GOT3 (cell line): ENCODE results near the gene LMF1.
"Not testable (repeated sequence)": the region's sequence is repeated elsewhere in the genome, so short reads cannot be mapped to it uniquely, and the experiment has no call there.

Source experiments
- DNase-seq: peaks from one replicate; lab custom pipeline; 2025; ENCODE audit warnings: mixed read lengths; lab: John Stamatoyannopoulos, UW

LMF1 gene

DNA sequence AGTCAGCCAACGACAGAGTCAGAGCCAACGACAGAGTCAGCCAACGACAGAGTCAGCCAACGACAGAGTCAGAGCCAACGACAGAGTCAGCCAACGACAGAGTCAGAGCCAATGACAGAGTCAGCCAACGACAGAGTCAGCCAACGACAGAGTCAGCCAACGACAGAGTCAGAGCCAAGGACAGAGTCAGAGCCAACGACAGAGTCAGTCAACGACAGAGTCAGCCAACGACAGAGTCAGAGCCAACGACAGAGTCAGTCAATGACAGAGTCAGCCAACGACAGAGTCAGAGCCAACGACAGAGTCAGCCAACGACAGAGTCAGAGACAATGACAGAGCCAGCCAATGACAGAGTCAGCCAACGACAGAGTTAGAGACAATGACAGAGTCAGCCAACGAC is 22.0 kb downstream of the LMF1 start:
- not testable (repeated sequence) for DNase-seq

DNA sequence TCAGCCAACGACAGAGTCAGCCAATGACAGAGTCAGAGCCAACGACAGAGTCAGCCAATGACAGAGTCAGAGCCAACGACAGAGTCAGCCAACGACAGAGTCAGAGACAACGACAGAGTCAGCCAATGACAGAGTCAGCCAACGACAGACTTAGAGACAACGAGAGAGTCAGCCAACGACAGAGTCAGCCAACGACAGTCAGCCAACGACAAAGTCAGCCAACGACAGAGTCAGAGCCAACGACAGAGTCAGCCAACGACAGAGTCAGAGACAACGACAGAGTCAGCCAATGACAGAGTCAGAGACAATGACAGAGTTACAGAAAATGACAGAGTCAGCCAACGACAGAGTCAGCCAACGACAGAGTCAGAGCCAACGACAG is 22.9 kb downstream of the LMF1 start:
- not testable (repeated sequence) for DNase-seq

DNA sequence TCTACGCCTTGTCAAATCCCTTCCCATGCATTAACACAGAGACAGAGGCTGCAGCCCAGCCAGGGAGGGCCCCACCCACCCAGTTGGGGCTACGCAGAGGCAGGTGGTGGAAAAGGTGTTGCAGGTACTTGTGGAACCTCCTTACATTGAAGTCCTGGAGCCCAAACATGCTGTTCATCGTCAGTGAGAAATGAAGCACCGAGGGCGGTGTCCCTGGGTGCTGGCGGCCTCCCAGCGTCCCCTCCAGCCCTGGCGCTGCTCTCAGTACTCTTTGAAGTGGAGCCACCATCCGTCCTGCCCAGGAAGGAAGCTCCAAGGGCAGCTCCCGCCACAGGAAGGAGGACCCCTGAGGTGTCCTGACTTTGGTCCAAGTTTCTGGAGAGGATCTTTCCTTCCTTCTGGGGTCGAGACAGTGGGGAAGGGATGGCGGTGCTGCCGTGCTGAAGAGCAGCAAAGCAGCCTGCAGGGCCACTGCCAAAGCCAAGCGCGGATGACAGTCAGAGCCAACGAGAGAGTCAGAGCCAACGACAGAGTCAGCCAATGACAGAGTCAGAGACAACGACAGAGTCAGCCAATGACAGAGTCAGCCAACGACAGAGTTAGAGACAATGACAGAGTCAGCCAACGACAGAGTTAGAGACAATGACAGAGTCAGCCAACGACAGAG is 23.4 kb downstream of the LMF1 start:
- no peak for DNase-seq

DNA sequence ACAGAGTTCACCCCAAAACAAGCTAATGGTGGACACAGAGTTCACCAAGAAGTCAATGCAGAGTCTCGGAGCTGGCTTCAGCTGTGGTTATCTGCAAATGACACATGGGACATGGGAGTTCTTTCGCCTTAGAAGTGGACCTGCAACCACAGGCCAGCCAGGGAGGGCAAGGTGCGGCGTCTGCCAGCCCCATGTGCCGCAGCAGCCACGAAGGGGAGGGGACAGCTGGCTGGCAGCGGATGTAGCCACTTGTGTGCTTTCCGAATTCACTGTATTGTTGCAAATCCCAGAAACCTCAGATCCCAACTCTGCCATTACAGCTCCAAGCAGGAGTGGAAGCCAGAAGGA is 24.8 kb downstream of the LMF1 start:
- no peak for DNase-seq

DNA sequence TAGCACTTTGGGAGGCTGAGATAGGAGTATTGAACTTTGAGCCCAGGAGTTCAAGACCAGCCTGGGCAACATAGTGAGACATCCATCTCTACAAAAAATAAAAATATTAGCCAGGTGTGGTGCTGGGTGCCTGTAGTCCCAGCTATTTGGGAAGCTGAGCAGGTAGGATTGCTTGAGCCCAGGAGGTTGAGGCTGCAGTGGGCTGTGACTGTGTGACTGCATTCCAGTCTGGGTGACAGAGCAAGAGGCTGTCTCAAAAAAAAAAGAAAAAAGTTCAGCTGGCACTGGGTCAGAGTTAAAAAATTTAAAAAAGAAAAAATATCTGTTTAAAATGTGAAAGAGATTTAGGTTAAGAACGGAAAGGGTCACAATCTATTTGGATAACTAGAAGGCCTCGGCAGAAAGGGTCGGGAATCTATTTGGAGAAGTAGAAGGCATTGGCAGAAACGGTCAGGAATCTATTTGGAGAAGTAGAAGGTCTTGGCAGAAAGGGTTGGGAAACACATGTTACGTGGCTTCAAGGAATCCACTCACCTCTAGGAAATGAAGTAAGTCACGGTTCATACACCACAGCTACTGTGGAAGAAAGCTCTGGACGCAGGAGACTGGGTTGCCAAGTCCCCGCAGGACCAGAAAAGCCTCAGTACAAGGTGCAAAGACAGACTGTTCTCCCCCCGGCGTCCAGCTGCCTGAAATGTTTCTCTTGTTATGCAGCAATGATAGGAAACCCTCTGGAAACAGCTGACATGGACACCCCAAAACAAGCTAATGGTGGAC is 25.3 kb downstream of the LMF1 start:
- DNase-seq = no peak

DNA sequence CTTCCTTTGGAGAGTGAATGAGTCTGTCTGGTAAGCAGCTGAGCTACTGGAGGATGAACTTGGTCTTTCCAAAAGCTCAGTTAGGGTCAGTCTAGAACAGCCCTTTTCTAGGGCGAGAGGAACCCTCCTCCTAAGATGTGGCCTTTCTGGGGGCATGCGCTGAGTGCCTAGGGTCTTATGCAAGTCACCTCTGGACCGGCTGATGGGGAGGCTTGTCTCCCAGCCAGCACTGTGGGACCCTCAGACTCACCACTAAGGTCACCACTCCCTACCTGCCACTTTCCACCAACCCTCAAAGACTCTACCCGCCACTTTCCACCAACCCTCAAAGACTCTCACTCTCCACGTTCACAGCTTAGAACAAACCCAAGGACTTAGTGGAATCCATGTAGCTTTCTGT is 26.8 kb downstream of the LMF1 start:
- DNase-seq = no peak

DNA sequence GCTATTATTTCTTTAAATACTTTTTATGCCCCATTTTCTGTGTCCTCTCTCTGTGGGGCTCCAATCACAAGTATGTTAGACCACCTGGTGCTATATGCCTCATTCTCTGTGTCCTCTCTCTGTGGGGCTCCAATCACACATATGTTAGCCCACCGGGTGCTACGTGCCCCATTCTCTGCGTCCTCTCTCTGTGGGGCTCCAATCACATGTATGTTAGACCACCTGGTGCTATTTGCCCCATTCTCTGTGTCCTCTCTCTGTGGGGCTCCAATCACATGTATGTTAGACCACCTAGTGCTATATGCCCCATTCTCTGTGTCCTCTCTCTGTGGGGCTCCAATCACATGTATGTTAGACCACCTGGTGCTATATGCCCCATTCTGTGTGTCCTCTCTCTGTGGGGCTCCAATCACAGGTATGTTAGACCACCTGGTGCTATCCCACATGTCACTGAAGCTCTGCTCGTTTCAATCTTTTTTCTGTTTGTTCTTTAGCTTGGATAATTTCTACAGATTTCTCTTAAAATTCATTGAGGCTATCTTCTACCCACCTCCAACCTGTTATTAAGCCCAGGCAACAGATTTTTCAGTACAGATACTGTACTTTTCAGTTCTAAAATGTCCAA is 28.2 kb downstream of the LMF1 start:
- DNase-seq = no peak

DNA sequence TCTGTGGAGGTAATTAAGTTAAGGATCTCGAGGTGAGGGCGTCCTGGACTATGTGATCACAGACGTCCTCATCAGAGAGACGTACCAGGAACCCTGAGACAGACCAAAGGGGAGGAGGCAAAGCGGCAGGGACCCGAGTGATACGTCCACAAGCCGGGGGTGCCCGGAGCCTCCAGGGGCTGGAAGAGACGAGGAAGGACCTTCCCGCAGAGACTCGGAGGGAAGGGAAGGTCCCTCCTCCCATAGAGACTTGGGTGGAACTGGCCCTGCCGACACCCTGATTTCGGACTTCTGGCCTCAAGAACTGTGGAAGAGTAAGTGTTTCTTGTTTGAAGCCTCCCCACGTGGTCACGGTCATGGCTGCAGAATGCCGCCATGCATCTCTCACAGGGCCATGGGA is 30.8 kb downstream of the LMF1 start:
- DNase-seq = no peak

DNA sequence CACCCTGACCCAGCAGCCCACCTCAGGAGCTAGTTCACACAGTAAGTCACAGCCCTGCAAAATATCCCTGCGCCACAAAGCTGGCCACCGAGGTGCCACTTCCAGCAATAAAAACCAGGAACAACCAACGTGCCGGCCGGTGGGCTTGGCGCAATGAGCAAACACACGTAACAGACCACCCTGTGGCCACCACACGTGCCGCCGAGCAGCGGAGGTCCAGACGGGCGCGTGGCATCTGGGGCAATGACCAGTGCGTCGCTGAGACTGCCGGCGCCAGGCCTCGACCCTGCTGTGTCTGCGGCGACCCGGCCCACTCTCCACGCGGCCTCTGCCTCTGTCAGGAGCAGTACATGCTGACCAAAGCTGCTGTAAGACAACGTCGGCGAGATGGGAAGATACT is 31.5 kb downstream of the LMF1 start:
- no peak for DNase-seq

DNA sequence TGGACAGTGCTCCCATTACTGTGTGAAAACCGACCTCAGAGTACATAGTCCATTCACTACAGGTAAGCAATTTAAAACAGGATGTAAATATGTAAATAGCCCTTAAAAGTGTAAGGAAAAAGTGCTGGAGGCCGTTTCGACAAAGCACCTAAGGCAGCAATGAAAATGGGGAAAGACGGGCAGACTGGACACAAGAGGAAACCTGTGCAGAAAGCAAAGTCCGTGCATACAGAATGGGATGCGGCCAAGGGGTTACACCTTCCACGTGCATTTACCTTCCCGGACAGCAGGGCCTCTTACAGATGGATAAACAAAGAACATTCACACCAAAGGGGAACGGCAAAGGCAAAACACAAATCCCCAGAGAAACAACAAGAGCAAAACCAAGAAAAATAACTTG is 32.0 kb downstream of the LMF1 start:
- DNase-seq = no peak

DNA sequence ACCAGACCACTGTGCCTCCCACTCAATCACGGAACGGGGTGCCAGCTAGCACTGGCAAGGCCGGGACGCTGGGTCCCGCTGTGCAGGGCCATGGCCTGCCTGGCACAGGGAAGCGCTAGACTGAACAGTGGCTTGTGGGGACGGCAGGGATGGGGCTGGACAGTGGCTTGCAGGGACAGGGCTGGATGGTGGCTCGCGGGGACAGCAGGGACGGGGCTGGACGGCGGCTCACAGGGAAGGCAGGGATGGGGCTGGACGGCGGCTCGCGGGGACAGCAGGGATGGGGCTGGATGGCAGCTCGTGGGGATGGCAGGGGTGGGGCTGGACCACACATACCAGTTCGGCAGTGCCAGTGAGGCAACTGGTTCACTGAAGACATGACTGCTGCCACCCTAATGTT is 32.6 kb downstream of the LMF1 start:
- no peak for DNase-seq

DNA sequence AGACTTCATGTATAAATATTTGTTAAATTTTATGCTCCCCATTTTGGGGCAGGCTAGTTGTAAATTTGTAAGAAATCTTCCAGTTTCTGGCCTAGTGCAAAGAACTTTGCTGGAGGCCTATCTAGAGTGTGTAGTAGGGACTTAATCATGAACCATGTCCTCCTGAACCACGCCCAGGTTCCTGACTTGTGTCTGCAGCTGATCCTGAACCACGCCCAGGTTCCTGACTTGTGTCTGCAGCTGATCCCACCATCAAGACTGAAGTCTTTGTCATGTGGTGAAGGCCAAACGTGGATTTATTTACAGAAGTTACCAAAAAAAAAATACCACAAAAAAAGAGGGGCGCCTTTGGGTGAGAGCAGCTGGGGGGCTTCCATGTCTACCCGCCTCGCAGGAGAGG is 33.1 kb downstream of the LMF1 start:
- no peak for DNase-seq

DNA sequence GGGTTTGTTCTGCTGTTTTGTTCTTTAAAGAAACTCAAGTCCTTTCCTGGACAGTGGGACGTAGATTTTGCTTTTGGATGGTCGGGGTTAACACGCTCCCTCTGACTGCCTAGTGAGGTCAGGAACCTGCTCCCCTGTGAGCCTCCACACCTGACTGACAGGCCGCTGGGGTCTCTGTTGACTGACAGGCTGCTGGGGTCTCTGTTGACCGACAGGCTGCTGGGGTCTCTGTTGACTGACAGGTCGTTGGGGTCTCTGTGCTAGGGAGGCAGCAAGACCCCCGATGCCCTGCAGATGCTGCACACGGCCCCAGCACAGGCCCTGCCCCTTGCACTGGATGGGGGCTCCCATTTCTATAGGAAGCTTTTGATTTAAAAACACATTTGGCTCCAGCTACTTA is 33.5 kb downstream of the LMF1 start:
- DNase-seq = no peak

DNA sequence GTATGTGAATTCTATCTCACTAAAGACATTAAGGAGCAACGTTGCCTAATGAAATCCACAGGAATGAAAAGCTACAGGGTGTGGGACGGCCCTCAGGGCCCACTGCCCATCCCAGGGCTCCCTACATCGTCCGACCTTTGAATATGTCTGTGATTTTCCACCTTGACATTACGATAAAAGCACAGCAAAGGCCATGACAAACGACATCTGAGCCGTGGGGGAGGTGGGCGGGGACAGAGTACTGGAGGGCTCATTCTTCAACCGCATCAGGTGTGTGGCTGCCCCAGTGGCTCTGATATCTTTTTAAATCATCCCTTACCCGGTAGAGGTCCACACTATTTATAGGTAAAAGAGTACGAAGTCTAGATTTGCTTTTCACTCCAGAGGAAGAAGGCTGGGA is 35.1 kb downstream of the LMF1 start:
- no peak for DNase-seq

DNA sequence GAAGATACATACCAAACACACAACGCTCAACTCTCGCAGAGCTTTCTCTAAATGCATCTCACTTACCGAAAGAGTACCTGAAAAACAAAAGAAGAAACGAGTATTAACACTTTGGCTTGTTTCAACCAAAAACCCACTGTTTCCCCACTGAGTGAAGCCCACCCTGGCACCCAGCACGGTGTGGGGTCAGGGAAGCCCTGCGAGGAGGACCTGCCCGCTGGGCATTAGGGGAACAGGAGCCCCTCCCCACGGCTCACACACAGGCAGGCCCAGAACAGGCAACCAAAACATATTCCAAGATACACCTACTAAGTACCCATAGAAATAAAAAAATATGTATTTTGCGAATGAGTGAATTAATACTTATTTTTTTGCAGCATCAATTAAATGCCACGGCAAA is 36.6 kb downstream of the LMF1 start:
- no peak for DNase-seq

DNA sequence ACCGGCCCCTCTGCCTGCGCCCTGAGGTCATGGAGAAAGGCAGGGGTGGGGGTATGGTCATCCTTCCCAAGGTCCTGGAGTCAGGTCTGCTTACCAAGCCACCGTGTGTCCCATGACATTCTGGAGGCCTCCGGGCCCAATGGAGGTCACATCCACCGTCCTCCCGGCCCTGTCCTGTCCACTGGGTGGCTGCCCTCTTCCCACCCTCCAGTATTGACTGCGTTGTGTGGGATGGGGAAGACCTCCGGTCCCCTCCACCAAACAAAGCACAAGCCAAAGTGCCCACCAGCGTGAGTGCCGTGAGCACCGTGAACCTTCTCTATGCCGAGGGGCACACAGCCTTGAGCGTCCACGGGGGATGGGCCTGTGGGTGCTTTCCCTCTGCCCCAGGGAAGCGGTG is 37.2 kb downstream of the LMF1 start:
- DNase-seq = no peak

DNA sequence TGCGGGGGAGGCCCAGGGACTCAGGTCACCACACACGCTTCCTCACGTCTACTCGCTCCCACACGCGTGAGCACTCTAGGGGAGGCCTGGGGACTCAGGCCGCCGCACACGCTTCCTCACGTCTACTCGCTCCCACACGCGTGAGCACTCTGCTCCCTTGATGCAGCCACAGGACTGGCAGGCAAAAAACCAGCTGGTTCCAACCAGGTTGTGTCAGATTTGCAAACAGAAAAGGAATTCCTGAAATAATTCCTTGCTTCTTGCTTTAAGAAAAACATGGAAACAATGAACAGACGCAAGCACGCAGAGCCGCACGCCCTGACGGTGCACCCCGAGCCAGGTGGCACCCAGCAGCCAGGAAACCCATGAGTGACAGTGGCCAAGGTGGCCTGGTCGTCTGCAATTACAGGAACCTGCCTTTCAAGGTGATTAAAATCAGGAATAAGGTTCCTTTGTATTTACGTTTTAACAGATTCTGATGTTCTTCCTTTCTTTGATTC is 37.9 kb downstream of the LMF1 start:
- no peak for DNase-seq

DNA sequence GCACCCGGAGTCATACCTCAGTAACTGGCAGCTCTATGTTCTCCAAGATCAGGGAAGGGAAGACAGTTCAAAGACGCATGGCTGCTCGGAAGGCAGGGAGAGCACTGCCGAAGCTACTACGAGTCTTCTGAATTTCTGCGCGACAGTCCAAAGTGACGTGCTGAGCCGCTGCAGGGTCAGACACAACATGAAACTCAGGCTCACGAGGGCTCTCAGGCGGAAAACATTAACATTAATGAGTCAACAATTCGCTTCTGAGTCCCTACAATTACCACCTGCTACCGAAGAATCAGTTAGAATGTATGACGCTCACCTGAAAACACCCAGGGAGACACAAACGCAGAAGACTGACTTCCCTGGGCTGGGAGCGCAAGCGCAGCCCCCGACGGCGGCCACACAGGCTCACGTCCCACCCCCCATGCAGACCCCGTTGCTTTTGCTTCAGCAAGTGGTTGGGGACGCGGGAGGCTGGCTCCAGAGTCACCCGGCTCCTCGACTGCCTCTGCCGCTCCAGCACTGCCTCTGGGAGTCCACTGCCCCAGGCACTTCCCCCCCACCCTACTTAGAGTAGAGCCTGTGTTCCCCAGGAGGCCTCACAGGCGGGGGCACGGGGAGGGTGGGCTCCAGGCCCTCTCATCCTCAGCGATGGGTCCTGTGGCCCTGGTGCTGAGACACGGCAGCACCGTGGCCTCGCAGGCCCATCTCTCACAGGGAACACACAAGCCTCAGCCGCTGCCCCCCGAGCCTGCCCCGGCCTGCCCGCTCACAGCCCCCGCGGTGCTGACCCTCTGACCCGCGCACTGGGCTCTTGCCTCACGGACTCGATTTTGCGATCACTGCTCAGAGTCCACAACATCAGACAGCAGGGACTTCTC is 38.9 kb downstream of the LMF1 start:
- no peak for DNase-seq

DNA sequence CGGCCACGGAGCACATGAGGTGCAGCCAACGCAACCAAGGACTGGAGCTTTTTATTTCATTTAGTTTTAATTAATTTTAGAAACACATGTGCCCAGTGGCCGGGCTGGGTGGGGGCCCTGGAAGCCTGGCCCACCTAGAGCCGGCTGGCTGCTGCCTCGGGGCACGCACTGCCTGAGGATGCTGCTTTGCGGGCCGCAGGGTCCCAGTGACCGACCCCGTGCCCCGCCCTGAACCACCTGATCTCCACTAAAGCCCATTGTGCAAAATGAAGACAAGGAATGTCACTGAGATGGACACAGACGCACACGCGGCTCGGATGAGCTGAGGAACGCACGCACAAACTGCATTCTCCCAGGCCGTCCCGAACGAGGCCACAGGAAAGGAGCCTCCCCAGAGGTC is 39.6 kb downstream of the LMF1 start:
- DNase-seq = no peak

DNA sequence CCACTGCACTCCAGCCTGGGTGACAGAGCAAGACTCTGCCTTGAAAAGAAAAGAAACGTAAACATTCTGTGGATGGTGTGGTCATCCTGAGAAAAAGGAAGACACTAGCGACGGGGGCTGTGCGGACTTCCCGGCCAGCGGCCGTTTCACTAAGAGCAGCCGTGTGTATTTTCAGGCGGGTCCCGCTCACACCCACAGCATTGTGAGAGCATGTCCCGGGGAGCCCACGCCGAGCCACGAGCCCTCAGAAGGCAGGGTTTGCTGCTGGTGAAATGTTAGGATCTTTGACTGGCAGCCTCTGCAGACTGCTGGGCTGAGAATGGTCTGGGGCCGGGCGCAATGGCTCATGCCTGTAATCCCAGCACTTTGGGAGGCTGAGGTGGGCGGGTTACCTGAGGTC is 40.3 kb downstream of the LMF1 start:
- no peak for DNase-seq

DNA sequence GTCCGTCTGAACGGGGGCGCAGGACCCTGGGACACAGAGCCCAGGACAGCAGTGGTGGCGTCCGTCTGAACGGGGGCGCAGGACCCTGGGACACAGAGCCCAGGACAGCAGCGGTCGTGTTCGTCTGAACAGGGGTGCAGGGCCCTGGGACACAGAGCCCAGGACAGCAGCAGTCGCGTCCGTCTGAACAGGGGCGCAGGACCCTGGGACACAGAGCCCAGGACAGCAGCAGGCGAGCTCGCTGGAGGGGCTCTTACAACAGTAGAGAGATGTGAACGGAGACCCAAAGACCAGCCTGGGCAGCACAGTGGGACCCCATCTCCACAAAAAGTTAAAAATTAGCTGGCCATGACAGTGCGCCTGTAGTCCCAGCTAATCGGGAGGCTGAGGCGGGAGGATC is 40.7 kb downstream of the LMF1 start:
- no peak for DNase-seq
